Astrocyte of the cerebellum (primary cell): ENCODE data around the gene CCDC9B.

ENCODE experiments used
- DNase-seq: peaks from one replicate; pipeline ENCODE4 v3.0.0-alpha.2; 2011; ENCODE audit warnings: low read depth
- H3K4me3 ChIP-seq: 2 replicates; pipeline ENCODE4 v1.5.1; 2011; ENCODE audit warnings: mild to moderate bottlenecking, low read depth, low read length, moderate library complexity
- in situ Hi-C: cut with HindIII; loops from 2 replicates; pipeline ENCODE4 v1.10.0; 2017; ENCODE audit warnings: low sequenced_read_pairs
- TF ChIP-seq, protein P1 (sequence below): IDR thresholded peaks from 2 replicates; pipeline ENCODE4 v1.5.1; 2012; ENCODE audit warnings: low read length, low read depth, moderate library complexity, mild to moderate bottlenecking; ENCODE audit errors: missing control alignments

CCDC9B gene

DNA sequence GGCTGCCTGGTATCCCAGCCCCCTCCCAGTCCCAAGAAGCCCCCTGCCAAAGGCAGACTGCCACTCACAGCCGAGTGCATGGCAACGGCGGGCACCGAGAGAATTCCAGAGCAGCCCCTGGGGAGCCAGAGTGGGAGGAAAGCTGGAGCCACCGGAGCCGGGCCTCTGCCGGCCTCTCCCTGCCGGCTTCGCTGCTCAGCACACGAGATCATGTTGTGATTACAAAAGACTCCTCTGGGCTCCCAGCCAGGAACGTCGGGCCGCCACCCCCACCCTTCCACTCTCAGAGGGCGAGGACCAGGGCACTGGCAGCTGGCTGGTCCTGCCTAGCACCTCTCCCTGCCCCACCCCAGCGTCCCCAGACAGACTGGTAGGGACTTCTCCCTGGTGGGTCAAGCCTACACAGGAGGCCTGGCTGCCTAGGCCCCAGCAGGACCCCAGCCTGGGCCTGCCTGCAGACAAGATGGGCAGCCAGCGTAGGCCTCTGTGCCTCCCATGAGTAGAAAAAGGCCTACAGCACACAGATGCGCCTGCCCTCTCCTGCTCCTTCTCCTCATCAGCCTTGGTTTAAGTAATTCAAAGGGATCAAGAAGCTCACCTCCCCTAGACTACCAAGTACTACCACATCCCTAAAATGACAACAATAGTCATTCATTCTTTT is at the start of gene CCDC9B:
Gene CCDC9B, minus strand, starts transcription at position 200 of the 661 bp plus-strand sequence. Its CDS starts 120 bp downstream, at position 80.
- peak within 1 kb of the TSS; percentile 36 for H3K4me3 ChIP-seq
- TF ChIP-seq, protein P1, sequence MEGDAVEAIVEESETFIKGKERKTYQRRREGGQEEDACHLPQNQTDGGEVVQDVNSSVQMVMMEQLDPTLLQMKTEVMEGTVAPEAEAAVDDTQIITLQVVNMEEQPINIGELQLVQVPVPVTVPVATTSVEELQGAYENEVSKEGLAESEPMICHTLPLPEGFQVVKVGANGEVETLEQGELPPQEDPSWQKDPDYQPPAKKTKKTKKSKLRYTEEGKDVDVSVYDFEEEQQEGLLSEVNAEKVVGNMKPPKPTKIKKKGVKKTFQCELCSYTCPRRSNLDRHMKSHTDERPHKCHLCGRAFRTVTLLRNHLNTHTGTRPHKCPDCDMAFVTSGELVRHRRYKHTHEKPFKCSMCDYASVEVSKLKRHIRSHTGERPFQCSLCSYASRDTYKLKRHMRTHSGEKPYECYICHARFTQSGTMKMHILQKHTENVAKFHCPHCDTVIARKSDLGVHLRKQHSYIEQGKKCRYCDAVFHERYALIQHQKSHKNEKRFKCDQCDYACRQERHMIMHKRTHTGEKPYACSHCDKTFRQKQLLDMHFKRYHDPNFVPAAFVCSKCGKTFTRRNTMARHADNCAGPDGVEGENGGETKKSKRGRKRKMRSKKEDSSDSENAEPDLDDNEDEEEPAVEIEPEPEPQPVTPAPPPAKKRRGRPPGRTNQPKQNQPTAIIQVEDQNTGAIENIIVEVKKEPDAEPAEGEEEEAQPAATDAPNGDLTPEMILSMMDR, result no peak
- in situ Hi-C loops, result no loop called here
- no peak for DNase-seq

GRCh38 chr15:40389824-40390595 is 49.3 kb upstream of the CCDC9B start:
- no peak for DNase-seq
- H3K4me3 ChIP-seq, result no peak overlapping the region
- TF ChIP-seq, protein P1, result no peak
- in situ Hi-C loops, result loop anchor here (5.0 kb wide), 1 partner anchor 63 kb away; no protein-coding TSS in a partner anchor

DNA sequence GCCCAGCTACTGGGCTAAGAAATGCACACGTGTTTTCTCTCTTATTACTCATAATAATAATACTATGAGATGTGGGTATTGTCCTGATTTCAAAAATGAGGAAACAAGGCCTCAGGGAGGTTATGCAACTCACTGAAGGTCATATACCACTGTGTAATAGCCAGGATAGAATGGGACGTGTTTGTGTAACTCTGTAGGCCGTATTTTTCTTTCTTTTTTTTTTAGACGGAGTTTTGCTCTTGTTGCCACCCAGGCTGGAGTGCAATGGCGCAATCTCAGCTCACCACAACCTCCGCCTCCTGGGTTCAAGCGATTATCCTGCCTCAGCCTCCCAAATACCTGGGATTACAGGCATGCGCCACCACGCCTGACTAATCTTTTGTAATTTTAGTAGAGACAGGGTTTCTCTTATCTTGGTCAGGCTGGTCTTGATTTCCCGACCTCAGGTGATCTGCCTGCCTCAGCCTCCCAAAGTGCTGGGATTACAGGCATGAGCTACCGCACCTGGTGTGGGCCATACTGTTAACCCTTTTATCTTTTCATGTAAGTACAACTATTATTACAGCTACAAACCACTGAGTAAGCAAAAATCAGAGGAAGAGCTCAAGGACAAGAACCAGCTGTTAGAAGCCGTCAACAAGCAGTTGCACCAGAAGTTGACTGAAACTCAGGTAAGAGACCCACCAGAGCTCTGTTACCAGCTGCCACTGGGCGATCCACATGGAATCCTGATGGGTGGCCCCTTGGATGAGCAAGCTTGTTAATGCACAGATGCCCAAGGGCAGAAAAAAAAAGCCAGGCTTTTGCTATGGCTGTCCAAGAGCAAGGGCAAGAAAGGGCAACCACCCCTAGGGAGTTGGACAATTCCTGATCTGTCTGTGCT is 48.4 kb upstream of the CCDC9B start:
- H3K4me3 ChIP-seq, result no peak overlapping the region
- TF ChIP-seq, protein P1, result no peak
- DNase-seq, result no peak
- in situ Hi-C loops, result loop anchor here (5.0 kb wide), 1 partner anchor 62 kb away; no protein-coding TSS in a partner anchor

DNA sequence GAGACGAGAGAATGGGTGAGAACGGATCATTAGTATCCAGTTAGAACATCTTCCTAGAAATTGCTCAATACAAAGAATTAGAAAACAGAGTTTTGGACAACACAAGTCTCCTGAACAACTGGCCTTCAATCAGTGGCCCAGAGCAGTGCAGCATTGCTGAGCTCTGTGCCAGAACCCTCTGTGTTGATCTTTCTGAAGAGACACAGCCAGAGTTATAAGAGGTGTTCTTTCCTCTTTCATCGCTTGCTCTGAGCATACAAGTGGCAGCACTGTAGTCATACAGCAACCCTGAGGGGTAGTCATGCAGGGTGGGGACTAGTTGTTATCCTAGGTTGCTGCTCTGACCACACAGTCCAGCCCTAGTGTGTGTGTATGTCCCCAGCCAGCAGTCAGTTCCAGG is 45.7 kb upstream of the CCDC9B start:
- no peak for DNase-seq
- in situ Hi-C loops, result loop anchor here (5.0 kb wide), 1 partner anchor 59 kb away; no protein-coding TSS in a partner anchor
- no peak overlapping the region for H3K4me3 ChIP-seq
- TF ChIP-seq, protein P1, result no peak

DNA sequence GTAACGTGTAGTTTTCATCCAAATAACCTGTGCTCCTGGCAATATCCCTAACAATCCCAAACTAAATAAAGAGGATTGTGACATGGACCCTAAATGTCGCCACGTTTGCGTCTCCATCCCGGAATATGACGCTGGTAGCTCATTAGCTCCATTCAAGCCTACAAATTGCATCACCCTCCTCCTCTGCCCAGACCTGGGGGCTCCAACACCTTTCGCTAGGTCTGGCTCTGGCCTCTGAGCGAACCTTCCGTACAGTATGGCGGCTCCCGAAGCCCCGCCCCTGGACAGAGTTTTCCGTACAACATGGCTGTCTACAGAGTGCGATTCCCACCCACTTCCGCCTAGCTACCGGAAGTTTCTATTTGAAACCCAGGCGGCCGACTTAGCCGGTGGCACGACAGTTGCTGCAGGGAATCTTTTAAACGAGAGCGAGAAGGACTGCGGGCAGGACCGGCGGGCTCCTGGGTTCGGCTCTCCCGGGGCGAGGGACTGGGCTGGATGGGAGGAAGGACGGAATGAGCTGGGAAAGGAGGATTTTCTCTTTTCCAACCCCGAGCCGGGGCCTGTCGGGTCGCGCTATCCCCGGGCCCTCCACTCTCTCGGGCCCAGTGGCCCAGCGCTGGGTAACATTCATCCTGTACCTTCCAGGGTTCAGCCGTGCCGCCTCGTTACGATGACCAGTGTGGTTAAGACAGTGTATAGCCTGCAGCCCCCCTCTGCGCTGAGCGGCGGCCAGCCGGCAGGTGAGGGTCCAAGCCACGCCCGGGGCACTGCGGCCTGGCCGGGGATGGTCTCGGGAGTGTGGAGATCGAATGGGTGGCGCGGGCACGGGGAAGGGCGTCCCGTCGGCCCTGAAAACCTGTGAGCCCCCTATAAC is 42.1 kb upstream of the CCDC9B start, which contains the start of gene KNSTRN:
Gene KNSTRN, plus strand, starts transcription at position 142 of the 877 bp plus-strand sequence. Its CDS starts 115 bp downstream, at position 257.
- in situ Hi-C loops, result no loop called here
- TF ChIP-seq, protein P1, result no peak
- H3K4me3 ChIP-seq, result peak within 1 kb of the TSS; percentile 75
- DNase-seq, result peak; percentile 80
